ENCODE results near the gene ARGLU1.

- TF ChIP-seq, protein P1, sequence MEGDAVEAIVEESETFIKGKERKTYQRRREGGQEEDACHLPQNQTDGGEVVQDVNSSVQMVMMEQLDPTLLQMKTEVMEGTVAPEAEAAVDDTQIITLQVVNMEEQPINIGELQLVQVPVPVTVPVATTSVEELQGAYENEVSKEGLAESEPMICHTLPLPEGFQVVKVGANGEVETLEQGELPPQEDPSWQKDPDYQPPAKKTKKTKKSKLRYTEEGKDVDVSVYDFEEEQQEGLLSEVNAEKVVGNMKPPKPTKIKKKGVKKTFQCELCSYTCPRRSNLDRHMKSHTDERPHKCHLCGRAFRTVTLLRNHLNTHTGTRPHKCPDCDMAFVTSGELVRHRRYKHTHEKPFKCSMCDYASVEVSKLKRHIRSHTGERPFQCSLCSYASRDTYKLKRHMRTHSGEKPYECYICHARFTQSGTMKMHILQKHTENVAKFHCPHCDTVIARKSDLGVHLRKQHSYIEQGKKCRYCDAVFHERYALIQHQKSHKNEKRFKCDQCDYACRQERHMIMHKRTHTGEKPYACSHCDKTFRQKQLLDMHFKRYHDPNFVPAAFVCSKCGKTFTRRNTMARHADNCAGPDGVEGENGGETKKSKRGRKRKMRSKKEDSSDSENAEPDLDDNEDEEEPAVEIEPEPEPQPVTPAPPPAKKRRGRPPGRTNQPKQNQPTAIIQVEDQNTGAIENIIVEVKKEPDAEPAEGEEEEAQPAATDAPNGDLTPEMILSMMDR (conservative IDR thresholded peaks at IDR 0.05; ENCODE audit: low read depth, low read length), result no peak
- no peak for TF ChIP-seq EZH2phosphoT487 (IDR thresholded peaks at IDR 0.05; ENCODE audit: borderline replicate concordance, low read length)
Measured at GRCh38 chr13:106521095-106521799, 46.7 kb downstream of the ARGLU1 start.

Measured in PC-3 (cell line).